HG03139 (cell line): ENCODE results near the gene EXD2.
"Not testable (repeated sequence)": the region's sequence is repeated elsewhere in the genome, so short reads cannot be mapped to it uniquely, and the experiment has no call there.

Experiments
- ATAC-seq: cut with Tn5 transposase; IDR thresholded peaks from one replicate; pipeline ENCODE4 v1.9.1; 2021; ENCODE audit not compliant: unreplicated experiment

EXD2 gene

GRCh38 chr14:69191340-69192111 is at the start of gene EXD2:
EXD2 (plus strand) TSS chr14:69191498; CDS start chr14:69209471, 17,973 bp downstream.
- peak; percentile 86 for ATAC-seq

- no peak for ATAC-seq
These were observed 49.7 kb upstream of the EXD2 start for GRCh38 chr14:69141550-69141949.

- no peak for ATAC-seq
These were observed 49.2 kb upstream of the EXD2 start for GRCh38 chr14:69142101-69142500.

- no peak for ATAC-seq
These were observed 41.6 kb upstream of the EXD2 start for GRCh38 chr14:69149461-69150244.

GRCh38 chr14:69151458-69152180 is 39.7 kb upstream of the EXD2 start:
- peak; percentile 42 for ATAC-seq

GRCh38 chr14:69152181-69152901 is 39.0 kb upstream of the EXD2 start:
- ATAC-seq, result no peak

- no peak for ATAC-seq
These were observed 38.5 kb upstream of the EXD2 start, which contains the start of gene DCAF5 for GRCh38 chr14:69152902-69153151. DCAF5 (minus strand) TSS chr14:69153119; CDS start chr14:69152978, 141 bp downstream.

- ATAC-seq, result peak; percentile 81
These were observed 38.0 kb upstream of the EXD2 start for GRCh38 chr14:69153152-69153872.

- no peak for ATAC-seq
These were observed 37.4 kb upstream of the EXD2 start for GRCh38 chr14:69153873-69154270.

GRCh38 chr14:69154779-69155178 is 36.5 kb upstream of the EXD2 start:
- ATAC-seq, result no peak

GRCh38 chr14:69156224-69156623 is 35.1 kb upstream of the EXD2 start:
- no peak for ATAC-seq

- no peak for ATAC-seq
These were observed 29.7 kb upstream of the EXD2 start for GRCh38 chr14:69161590-69161989.

- not testable (repeated sequence) for ATAC-seq
These were observed 25.5 kb upstream of the EXD2 start for GRCh38 chr14:69165787-69166186.

- ATAC-seq, result no peak
These were observed 20.5 kb upstream of the EXD2 start for GRCh38 chr14:69170839-69171238.

- ATAC-seq, result no peak
These were observed 19.7 kb upstream of the EXD2 start for GRCh38 chr14:69171569-69171968.

GRCh38 chr14:69175130-69175529 is 16.2 kb upstream of the EXD2 start:
- ATAC-seq, result no peak

- ATAC-seq, result no peak
These were observed 9.8 kb upstream of the EXD2 start for GRCh38 chr14:69181491-69181890.

- not testable (repeated sequence) for ATAC-seq
These were observed 8.7 kb upstream of the EXD2 start for GRCh38 chr14:69182580-69182979.

GRCh38 chr14:69183735-69184134 is 7.6 kb upstream of the EXD2 start:
- ATAC-seq, result no peak

- no peak for ATAC-seq
These were observed 1.1 kb upstream of the EXD2 start for GRCh38 chr14:69190191-69190590.
